ENCODE data around the gene PLEKHB1. TPM values are rescaled to one million over a fixed set of nuclear protein-coding genes. Genes with fewer than 3 reads are reported as not detected.

The PLEKHB1 gene
- total RNA-seq, 4 donors from 2014 or later, result 25.1 to 98.8 (median 77.4) TPM

DNA sequence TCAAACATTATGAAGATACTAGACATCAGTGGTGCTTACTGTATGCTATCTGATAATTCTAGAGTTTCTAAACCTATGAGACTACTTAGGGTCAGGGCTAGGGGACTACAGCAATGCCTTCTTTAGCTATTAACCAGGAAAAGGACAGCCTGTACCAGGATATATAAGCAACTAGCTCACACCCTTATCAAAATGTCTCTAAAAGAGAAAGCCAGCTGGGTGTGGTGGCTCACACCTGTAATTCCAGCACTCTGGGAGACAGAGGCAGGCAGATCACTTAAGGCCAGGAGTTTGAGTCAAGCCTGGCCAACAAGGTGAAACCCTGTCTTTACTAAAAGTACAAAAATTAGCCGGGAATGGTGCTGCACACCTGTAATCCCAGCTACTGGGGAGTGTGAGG, 58.7 kb downstream of the PLEKHB1 start:
- H3K36me3 ChIP-seq, result peaks cover 0 to 6% of the 10 kb centered on the region in 2 donors
- no peak overlapping the region for H3K27ac ChIP-seq
- no peaks in the 10 kb centered on the region for H3K9me3 ChIP-seq
- TF ChIP-seq POLR2A (IDR thresholded peaks at IDR 0.05), result no peak
- DNase-seq, result no peak
- H3K4me1 ChIP-seq, result no peaks in the 10 kb centered on the region
- H3K27me3 ChIP-seq, result no peaks in the 10 kb centered on the region
- 92 to 95% methylated on average over 1 of the region's 1 CpG for WGBS, 2 donors
- H3K4me3 ChIP-seq (replicated peaks in 1 of 3), result no peak overlapping the region
- intact Hi-C loops (cut with DNase I), result no loop called here

DNA sequence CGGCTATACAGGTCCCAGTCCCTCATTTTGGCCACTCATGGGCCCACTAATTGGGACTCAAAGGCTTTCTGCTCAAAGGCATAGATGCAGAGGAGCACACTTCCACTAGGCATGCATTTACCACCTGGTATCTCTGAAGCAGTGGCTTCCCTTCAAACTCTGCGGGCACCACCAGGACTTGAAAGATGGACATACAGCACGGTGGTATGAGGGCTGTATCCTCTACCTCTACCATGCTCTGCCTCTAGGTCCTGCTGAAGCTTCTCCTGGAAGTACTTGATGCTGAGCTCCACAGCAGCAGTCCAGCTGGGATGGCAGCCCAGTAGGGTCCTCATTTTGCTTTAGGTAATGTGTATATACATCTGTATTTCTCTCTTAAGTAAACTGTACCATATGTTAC, 64.6 kb downstream of the PLEKHB1 start:
- Histone ChIP-seq H3K4me1 (no peaks in the 10 kb centered on the region), H3K27ac (no peak overlapping the region), H3K27me3 (no peaks in the 10 kb centered on the region), H3K36me3 (peaks cover 0 to 6% of the 10 kb centered on the region in 2 donors), H3K9me3 (no peaks in the 10 kb centered on the region), H3K4me3 (replicated peaks in 1 of 3) (no peak overlapping the region)
- no peak for DNase-seq
- intact Hi-C loops (cut with DNase I), result no loop called here
- TF ChIP-seq, protein P1, sequence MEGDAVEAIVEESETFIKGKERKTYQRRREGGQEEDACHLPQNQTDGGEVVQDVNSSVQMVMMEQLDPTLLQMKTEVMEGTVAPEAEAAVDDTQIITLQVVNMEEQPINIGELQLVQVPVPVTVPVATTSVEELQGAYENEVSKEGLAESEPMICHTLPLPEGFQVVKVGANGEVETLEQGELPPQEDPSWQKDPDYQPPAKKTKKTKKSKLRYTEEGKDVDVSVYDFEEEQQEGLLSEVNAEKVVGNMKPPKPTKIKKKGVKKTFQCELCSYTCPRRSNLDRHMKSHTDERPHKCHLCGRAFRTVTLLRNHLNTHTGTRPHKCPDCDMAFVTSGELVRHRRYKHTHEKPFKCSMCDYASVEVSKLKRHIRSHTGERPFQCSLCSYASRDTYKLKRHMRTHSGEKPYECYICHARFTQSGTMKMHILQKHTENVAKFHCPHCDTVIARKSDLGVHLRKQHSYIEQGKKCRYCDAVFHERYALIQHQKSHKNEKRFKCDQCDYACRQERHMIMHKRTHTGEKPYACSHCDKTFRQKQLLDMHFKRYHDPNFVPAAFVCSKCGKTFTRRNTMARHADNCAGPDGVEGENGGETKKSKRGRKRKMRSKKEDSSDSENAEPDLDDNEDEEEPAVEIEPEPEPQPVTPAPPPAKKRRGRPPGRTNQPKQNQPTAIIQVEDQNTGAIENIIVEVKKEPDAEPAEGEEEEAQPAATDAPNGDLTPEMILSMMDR (IDR thresholded peaks at IDR 0.05), result no peak
- no peak for TF ChIP-seq POLR2A (IDR thresholded peaks at IDR 0.05)
- WGBS, 2 donors, result 97 to 100% methylated on average over 3 of the region's 3 CpGs

Other genes starting within 250 kb of the PLEKHB1 start
- gene FAM168A, start 48.5 kb upstream of the PLEKHB1 start, total RNA-seq, result 10 to 100 TPM; 32.7 to 51.0 (median 40.2) TPM
- 100 to 1,000 TPM; 131 to 191 (median 178) TPM for gene RAB6A, start 114.5 kb downstream of the PLEKHB1 start, total RNA-seq
- 10 to 100 TPM; 16.0 to 38.5 (median 29.8) TPM for gene MRPL48, start 141.3 kb downstream of the PLEKHB1 start, total RNA-seq
- 100 to 1,000 TPM in 2 of 4 donors, 10 to 100 TPM in 2; 62.9 to 117 (median 103) TPM for gene COA4, start 230.3 kb downstream of the PLEKHB1 start, total RNA-seq
- gene PAAF1, start 230.4 kb downstream of the PLEKHB1 start, total RNA-seq, result 10 to 100 TPM; 10.0 to 23.3 (median 15.9) TPM

Measured in thyroid gland (tissue), 4 donors.